ENCODE results near the gene CIZ1.

DNA sequence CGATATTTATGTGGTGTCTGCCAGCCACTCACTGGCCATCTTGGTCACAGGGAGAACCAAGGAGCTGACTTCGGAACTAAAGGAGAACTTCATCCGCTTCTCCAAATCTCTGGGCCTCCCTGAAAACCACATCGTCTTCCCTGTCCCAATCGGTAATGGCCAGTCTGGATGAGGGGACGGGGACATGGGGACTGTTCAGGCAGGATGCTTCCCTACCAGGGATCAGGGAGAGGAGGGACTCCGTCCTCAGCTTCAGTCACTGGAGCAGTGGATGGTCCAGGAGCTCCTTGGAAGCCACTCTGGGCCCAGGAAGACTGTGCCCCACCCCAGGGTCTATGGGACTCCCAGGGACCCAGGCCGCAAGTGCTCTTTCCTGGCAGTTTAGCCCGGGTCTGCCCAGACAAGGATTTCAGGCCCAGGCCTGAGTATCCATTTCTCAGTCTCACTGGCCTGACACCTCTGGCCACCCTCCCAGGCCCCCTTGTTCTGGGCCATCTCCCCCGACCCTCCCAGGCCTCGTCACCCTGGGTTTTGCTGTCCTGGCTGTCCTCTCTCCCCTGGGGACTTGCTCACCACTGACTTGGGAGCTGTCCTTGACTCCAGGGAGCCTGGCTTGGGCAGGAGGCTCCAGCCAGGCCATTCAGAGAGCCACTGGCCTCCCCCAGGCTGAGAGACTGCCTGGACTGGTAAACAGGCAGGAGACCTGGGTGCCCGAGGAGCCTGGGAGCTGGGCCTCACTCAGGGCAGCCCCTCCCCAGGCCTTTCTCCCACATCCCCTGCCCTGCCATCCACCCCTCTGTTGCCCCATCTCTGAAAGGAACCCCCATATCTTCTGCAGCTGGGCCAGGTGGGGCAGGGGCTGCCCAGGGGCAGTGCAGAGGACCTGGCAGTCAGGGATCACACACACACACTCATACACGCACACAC is 39.0 kb downstream of the CIZ1 start:
- TF ChIP-seq POLR2A (IDR thresholded peaks at IDR 0.05; ENCODE audit: extremely low read depth, insufficient read length) (no peak), MYC (IDR thresholded peaks at IDR 0.05; ENCODE audit: low read depth, low read length) (no peak)
- TF ChIP-seq, protein P1, sequence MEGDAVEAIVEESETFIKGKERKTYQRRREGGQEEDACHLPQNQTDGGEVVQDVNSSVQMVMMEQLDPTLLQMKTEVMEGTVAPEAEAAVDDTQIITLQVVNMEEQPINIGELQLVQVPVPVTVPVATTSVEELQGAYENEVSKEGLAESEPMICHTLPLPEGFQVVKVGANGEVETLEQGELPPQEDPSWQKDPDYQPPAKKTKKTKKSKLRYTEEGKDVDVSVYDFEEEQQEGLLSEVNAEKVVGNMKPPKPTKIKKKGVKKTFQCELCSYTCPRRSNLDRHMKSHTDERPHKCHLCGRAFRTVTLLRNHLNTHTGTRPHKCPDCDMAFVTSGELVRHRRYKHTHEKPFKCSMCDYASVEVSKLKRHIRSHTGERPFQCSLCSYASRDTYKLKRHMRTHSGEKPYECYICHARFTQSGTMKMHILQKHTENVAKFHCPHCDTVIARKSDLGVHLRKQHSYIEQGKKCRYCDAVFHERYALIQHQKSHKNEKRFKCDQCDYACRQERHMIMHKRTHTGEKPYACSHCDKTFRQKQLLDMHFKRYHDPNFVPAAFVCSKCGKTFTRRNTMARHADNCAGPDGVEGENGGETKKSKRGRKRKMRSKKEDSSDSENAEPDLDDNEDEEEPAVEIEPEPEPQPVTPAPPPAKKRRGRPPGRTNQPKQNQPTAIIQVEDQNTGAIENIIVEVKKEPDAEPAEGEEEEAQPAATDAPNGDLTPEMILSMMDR (IDR thresholded peaks at IDR 0.05; ENCODE audit: low read depth, low read length), result no peak
- TF ChIP-seq, protein P2, sequence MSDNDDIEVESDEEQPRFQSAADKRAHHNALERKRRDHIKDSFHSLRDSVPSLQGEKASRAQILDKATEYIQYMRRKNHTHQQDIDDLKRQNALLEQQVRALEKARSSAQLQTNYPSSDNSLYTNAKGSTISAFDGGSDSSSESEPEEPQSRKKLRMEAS (IDR thresholded peaks at IDR 0.05; ENCODE audit: low read depth, low read length), result no peak

Data from NB4 (cell line).